A549 (cell line): ENCODE data around the gene RPH3AL. TPM values are rescaled to one million over a fixed set of nuclear protein-coding genes. Genes with fewer than 3 reads are reported as not detected.

Source experiments
- ATAC-seq, 2 experiments: fragments of 200-7000 bp in 1 of 2; fragments of >200 bp in 1 of 2; cut with Nextera tagmentation in 1 of 2; cut with Tn5 transposase in 1 of 2; 3 replicates each; pipeline versions ENCODE4 v1.8.0 to v1.9.1; 2018 to 2020; ENCODE audit warnings: mild to moderate bottlenecking in 1 of 2, moderate library complexity in 1 of 2
- CTCF ChIA-PET: fragments of 300-600 bp; sonication (Branson Sonifier 250); formaldehyde crosslinking; extraction: SDS; loops from one replicate; lab custom pipeline; 2021; ENCODE audit warnings: antibody characterized with exemption, inconsistent platforms; lab: Yijun Ruan, JAX
- POLR2A ChIA-PET: fragments of 350-600 bp; formaldehyde crosslinking; extraction: SDS; loops from one replicate; lab custom pipeline; 2021; ENCODE audit warnings: antibody characterized with exemption, inconsistent platforms; lab: Yijun Ruan, JAX
- DNase-seq, 2 experiments: peaks; one replicate each; pipeline versions ENCODE4 v3.0.0 to v3.0.0-alpha.2; 2011 to 2016; ENCODE audit warnings: low read depth in 1 of 2, low spot score in 1 of 2
- FAIRE-seq: peaks from 2 replicates; lab custom pipeline; 2011; peaks lifted over from hg19 to GRCh38; lab: Jason Lieb, UNC
- H3K27ac ChIP-seq, 2 experiments: fragments of >200 bp; sonication (Bioruptor Twin); formaldehyde crosslinking; 3 replicates each; pipeline ENCODE4 v1.5.1; 2016 to 2017
- H3K4me1 ChIP-seq: fragments of >200 bp; sonication (Bioruptor Twin); formaldehyde crosslinking; 3 replicates; pipeline ENCODE4 v1.6.1; 2016
- H3K4me2 ChIP-seq: fragments of >200 bp; sonication (Bioruptor Twin); formaldehyde crosslinking; 3 replicates; pipeline ENCODE4 v1.6.1; 2016
- H3K4me3 ChIP-seq: fragments of >200 bp; sonication (Bioruptor Twin); formaldehyde crosslinking; 3 replicates; pipeline ENCODE4 v1.5.1; 2016
- H3K9me3 ChIP-seq: fragments of >200 bp; sonication (Bioruptor Twin); formaldehyde crosslinking; 3 replicates; pipeline ENCODE4 v1.6.1; 2016
- CBX2 ChIP-seq: fragments of 200-600 bp; sonication (generic); IDR thresholded peaks from 2 replicates; pipeline ENCODE4 v1.6.1; 2016; ENCODE audit warnings: low read depth, mild to moderate bottlenecking, borderline replicate concordance
- CTCF ChIP-seq: fragments of >200 bp; sonication (Bioruptor Twin); formaldehyde crosslinking; IDR thresholded peaks from 3 replicates; pipeline ENCODE4 v1.5.1; 2016
- E2F6 ChIP-seq: IDR thresholded peaks from 2 replicates; pipeline ENCODE4 v1.6.1; 2012; ENCODE audit warnings: low read depth, borderline replicate concordance
- EHMT2 ChIP-seq: fragments of 200-600 bp; sonication (generic); IDR thresholded peaks from 2 replicates; pipeline ENCODE4 v1.6.1; 2016; ENCODE audit warnings: antibody characterized with exemption, low read depth, mild to moderate bottlenecking, moderate library complexity
- EP300 ChIP-seq, 2 experiments: fragments of >200 bp; sonication (Bioruptor Twin); formaldehyde crosslinking; IDR thresholded peaks; 2 replicates in 1 of 2; 3 replicates in 1 of 2; pipeline ENCODE4 v1.6.1; 2016 to 2017
- ESRRA ChIP-seq: fragments of 150-350 bp; IDR thresholded peaks from 2 replicates; pipeline ENCODE4 v1.6.1; 2014; ENCODE audit warnings: mild to moderate bottlenecking, low read length, borderline replicate concordance
- FOSB ChIP-seq: fragments of 250-450 bp; sonication (Bioruptor Pico); IDR thresholded peaks from 2 replicates; pipeline ENCODE4 v1.5.0; 2020; ENCODE audit warnings: mild to moderate bottlenecking, moderate library complexity
- FOXS1 ChIP-seq: fragments of 250-450 bp; sonication (Bioruptor Pico); IDR thresholded peaks from 2 replicates; pipeline ENCODE4 v1.5.0; 2020; ENCODE audit warnings: mild to moderate bottlenecking, moderate library complexity
- HEYL ChIP-seq: fragments of 250-450 bp; sonication (Bioruptor Pico); IDR thresholded peaks from 2 replicates; pipeline ENCODE4 v1.8.0; 2021; ENCODE audit warnings: mild to moderate bottlenecking, moderate library complexity
- HOXB13 ChIP-seq: fragments of 250-450 bp; sonication (Bioruptor Pico); IDR thresholded peaks from 2 replicates; pipeline ENCODE4 v1.5.0; 2020; ENCODE audit warnings: low read depth, mild to moderate bottlenecking, moderate library complexity
- JUNB ChIP-seq: fragments of >200 bp; sonication (Bioruptor Twin); formaldehyde crosslinking; IDR thresholded peaks from 2 replicates; pipeline ENCODE4 v1.6.1; 2016
- KDM1A ChIP-seq: fragments of 200-600 bp; sonication (generic); IDR thresholded peaks from 2 replicates; pipeline ENCODE4 v1.6.1; 2016; ENCODE audit warnings: low read depth, mild to moderate bottlenecking
- KDM5A ChIP-seq: fragments of 200-600 bp; sonication (generic); IDR thresholded peaks from 2 replicates; pipeline ENCODE4 v1.6.1; 2016; ENCODE audit warnings: antibody characterized with exemption, mild to moderate bottlenecking
- MAFK ChIP-seq: fragments of 450-650 bp; IDR thresholded peaks from 2 replicates; pipeline ENCODE4 v1.6.1; 2014; ENCODE audit not compliant: partially characterized antibody
- MYC ChIP-seq: IDR thresholded peaks from 2 replicates; pipeline ENCODE4 v1.6.1; 2012; ENCODE audit warnings: mild to moderate bottlenecking, inconsistent platforms, low read length, improper control_type of control experiment, borderline replicate concordance
- NFE2L2 ChIP-seq: fragments of 150-350 bp; conservative IDR thresholded peaks from 2 replicates; pipeline ENCODE4 v1.6.1; 2014; ENCODE audit warnings: low read length
- PHF8 ChIP-seq: fragments of 200-600 bp; sonication (generic); IDR thresholded peaks from 2 replicates; pipeline ENCODE4 v1.6.1; 2016; ENCODE audit warnings: low read depth, mild to moderate bottlenecking, antibody characterized with exemption, moderate library complexity, borderline replicate concordance
- RCOR1 ChIP-seq: fragments of 150-350 bp; IDR thresholded peaks from 2 replicates; pipeline ENCODE4 v1.6.1; 2014; ENCODE audit warnings: antibody characterized with exemption, low read length, low read depth
- SREBF2 ChIP-seq: fragments of 450-650 bp; IDR thresholded peaks from 2 replicates; pipeline ENCODE4 v1.6.1; 2014; ENCODE audit warnings: mild to moderate bottlenecking, moderate library complexity
- TP53 ChIP-seq: fragments of 250-450 bp; sonication (Bioruptor Pico); IDR thresholded peaks from 2 replicates; pipeline ENCODE4 v1.5.0; 2021; ENCODE audit warnings: mild to moderate bottlenecking, moderate library complexity
- ZFP36 ChIP-seq: fragments of 450-650 bp; IDR thresholded peaks from 2 replicates; pipeline ENCODE4 v1.6.1; 2014; ENCODE audit warnings: borderline replicate concordance; ENCODE audit not compliant: partially characterized antibody
- ZNF302 ChIP-seq: fragments of 250-450 bp; sonication (Bioruptor Pico); IDR thresholded peaks from 2 replicates; pipeline ENCODE4 v1.9.0; 2021; ENCODE audit warnings: inconsistent platforms, mild to moderate bottlenecking, moderate library complexity
- ZSCAN20 ChIP-seq: fragments of 250-450 bp; sonication (Bioruptor Pico); IDR thresholded peaks from 2 replicates; pipeline ENCODE4 v1.8.0; 2022; ENCODE audit warnings: mild to moderate bottlenecking, moderate library complexity
- WGBS: methylation state at CpG from one replicate; pipeline ENCODE4 v1.1.6; 2017; ENCODE audit errors: missing lambda C conversion rate; 5-methylcytosine and 5-hydroxymethylcytosine counted together
- polyA plus RNA-seq, 4 experiments: library from polyadenylated mRNA; depleted of rRNA in 3 of 4; stranded (reverse); fragments of >200 nt; fragmentation: RNase III in 1 of 4; extraction: RNeasy Plus Mini Kit Qiagen cat#74134 plus additional on column Dnase treatment in 1 of 4; gene quantifications; 2 replicates in 3 of 4; 3 replicates in 1 of 4; pipeline ENCODE4 v1.2.3, GENCODE V29; 2011 to 2017
- TF ChIP-seq, protein P1 (sequence below): IDR thresholded peaks from 2 replicates; pipeline ENCODE4 v1.6.1; 2012
- TF ChIP-seq, protein P2 (sequence below): fragments of >200 bp; sonication (Bioruptor Twin); formaldehyde crosslinking; IDR thresholded peaks from 2 replicates; pipeline ENCODE4 v1.6.1; 2016
- TF ChIP-seq, protein P3 (sequence below): fragments of 200-600 bp; sonication (generic); IDR thresholded peaks from 2 replicates; pipeline ENCODE4 v1.6.1; 2016; ENCODE audit warnings: antibody characterized with exemption, mild to moderate bottlenecking, moderate library complexity
- TF ChIP-seq, protein P4 (sequence below): fragments of 450-650 bp; IDR thresholded peaks from 2 replicates; pipeline ENCODE4 v1.6.1; 2014; ENCODE audit warnings: antibody characterized with exemption
- TF ChIP-seq, protein P5 (sequence below): fragments of 250-450 bp; sonication (Bioruptor Pico); IDR thresholded peaks from 2 replicates; pipeline ENCODE4 v1.5.0; 2020; ENCODE audit warnings: low read depth, mild to moderate bottlenecking, moderate library complexity

The RPH3AL gene
- polyA plus RNA-seq, 2 of the 4 experiments (the other 2 are of a cell fraction): 23.3 to 31.1 TPM

DNA sequence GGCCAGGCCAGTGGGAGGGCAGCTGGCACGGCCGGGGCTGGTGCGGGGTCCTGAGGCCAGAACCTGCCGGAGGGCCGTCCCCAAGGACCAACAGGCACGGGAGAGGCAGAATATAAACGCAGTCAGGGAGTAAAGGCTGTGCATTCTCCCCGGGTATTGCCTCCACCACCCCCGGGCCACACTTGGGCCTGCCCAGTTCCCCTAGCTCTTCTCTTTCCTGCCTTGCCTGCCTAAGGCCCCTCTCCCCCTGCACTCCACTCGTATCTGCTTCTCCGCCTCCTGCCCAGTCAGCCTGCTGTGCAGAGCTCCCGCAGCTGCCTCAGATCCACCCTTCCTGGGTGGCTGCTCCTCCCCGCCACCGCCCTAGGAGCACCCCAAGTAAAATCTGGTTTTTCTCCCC, 5.0 kb upstream of the RPH3AL start:
- 87% methylated on average over 14 of the region's 14 CpGs for WGBS
- no peak for ATAC-seq
- Histone ChIP-seq H3K4me1 (peaks cover 26% of the 10 kb centered on the region), H3K4me2 (no peak overlapping the region), H3K4me3 (no peak overlapping the region), H3K9me3 (no peaks in the 10 kb centered on the region), H3K27ac (peak overlapping the region; percentile 35 to 75; a peak in 5 of 6 replicates)
- FAIRE-seq: no peak
- no peak for DNase-seq
- no peak for TF ChIP-seq EHMT2
- no peak for TF ChIP-seq ZFP36
- TF ChIP-seq MAFK: no peak
- TF ChIP-seq FOXS1 (CRISPR knock-in tag): no peak
- no peak for TF ChIP-seq CBX2
- no peak for TF ChIP-seq ESRRA
- TF ChIP-seq, protein P1, sequence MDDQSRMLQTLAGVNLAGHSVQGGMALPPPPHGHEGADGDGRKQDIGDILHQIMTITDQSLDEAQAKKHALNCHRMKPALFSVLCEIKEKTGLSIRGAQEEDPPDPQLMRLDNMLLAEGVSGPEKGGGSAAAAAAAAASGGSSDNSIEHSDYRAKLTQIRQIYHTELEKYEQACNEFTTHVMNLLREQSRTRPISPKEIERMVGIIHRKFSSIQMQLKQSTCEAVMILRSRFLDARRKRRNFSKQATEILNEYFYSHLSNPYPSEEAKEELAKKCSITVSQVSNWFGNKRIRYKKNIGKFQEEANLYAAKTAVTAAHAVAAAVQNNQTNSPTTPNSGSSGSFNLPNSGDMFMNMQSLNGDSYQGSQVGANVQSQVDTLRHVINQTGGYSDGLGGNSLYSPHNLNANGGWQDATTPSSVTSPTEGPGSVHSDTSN: no peak
- no peak for TF ChIP-seq NFE2L2
- TF ChIP-seq, protein P2, sequence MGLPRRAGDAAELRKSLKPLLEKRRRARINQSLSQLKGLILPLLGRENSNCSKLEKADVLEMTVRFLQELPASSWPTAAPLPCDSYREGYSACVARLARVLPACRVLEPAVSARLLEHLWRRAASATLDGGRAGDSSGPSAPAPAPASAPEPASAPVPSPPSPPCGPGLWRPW: no peak
- no peak for TF ChIP-seq EP300 (IDR thresholded peaks at IDR 0.05)
- no peak for TF ChIP-seq KDM1A
- no peak for TF ChIP-seq JUNB
- no peak for TF ChIP-seq RCOR1
- TF ChIP-seq ZSCAN20 (CRISPR knock-in tag): no peak
- TF ChIP-seq HOXB13 (CRISPR knock-in tag): no peak
- TF ChIP-seq KDM5A: no peak
- ChIA-PET POLR2A (no interaction called here), CTCF (interaction anchor here (1.4 to 1.6 kb wide), 2 partner anchors 29 to 31 kb away, joined by 4 to 7 read pairs; no protein-coding TSS in a partner anchor)

DNA sequence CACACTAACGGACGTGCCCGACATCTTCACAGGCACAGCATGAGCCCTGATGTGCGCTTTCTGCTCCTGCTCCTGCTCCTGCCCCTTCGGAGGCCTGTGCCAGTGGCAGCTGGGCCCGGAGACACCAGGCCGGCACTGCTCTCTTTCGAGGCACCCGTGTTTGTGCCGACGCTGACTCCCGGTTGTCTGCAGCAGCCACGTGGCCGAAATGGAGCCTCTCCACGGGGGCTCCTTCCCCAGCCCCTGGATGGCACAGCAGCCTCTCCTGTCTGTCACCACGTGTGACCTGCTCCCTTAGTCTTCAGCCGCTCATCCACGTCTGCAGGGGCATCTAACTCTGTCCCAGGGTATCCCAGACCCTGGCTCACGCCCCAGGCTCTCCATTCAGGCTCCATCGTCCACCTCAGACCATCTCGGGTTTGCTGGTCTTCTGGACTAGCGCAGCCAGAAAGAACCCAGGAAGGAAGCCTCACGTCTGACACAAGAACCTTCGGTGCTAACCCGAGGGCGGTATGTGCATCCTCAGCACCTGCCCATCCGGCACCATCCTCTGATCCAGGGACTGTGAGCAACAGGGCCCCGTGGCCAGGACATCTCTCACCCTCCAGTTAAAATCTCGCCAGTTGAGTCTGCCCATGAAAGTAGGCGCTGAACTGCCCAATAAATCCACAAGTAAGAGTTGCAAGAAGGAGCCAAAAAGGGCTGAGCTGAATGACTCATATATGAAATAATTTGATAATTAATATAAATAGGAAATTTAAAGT, 4.2 kb upstream of the RPH3AL start:
- ChIA-PET CTCF (interaction anchor here (1.4 to 1.6 kb wide), 2 partner anchors 30 to 32 kb away, joined by 4 to 7 read pairs; no protein-coding TSS in a partner anchor), POLR2A (no interaction called here)
- FAIRE-seq: no peak
- TF ChIP-seq E2F6: no peak
- TF ChIP-seq MYC: no peak
- TF ChIP-seq, protein P3, sequence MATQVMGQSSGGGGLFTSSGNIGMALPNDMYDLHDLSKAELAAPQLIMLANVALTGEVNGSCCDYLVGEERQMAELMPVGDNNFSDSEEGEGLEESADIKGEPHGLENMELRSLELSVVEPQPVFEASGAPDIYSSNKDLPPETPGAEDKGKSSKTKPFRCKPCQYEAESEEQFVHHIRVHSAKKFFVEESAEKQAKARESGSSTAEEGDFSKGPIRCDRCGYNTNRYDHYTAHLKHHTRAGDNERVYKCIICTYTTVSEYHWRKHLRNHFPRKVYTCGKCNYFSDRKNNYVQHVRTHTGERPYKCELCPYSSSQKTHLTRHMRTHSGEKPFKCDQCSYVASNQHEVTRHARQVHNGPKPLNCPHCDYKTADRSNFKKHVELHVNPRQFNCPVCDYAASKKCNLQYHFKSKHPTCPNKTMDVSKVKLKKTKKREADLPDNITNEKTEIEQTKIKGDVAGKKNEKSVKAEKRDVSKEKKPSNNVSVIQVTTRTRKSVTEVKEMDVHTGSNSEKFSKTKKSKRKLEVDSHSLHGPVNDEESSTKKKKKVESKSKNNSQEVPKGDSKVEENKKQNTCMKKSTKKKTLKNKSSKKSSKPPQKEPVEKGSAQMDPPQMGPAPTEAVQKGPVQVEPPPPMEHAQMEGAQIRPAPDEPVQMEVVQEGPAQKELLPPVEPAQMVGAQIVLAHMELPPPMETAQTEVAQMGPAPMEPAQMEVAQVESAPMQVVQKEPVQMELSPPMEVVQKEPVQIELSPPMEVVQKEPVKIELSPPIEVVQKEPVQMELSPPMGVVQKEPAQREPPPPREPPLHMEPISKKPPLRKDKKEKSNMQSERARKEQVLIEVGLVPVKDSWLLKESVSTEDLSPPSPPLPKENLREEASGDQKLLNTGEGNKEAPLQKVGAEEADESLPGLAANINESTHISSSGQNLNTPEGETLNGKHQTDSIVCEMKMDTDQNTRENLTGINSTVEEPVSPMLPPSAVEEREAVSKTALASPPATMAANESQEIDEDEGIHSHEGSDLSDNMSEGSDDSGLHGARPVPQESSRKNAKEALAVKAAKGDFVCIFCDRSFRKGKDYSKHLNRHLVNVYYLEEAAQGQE: no peak
- TF ChIP-seq CTCF: no peak
- TF ChIP-seq, protein P4, sequence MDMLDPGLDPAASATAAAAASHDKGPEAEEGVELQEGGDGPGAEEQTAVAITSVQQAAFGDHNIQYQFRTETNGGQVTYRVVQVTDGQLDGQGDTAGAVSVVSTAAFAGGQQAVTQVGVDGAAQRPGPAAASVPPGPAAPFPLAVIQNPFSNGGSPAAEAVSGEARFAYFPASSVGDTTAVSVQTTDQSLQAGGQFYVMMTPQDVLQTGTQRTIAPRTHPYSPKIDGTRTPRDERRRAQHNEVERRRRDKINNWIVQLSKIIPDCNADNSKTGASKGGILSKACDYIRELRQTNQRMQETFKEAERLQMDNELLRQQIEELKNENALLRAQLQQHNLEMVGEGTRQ: no peak
- no peak for TF ChIP-seq FOXS1 (CRISPR knock-in tag)
- TF ChIP-seq, protein P5, sequence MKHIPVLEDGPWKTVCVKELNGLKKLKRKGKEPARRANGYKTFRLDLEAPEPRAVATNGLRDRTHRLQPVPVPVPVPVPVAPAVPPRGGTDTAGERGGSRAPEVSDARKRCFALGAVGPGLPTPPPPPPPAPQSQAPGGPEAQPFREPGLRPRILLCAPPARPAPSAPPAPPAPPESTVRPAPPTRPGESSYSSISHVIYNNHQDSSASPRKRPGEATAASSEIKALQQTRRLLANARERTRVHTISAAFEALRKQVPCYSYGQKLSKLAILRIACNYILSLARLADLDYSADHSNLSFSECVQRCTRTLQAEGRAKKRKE: no peak
- no peak for TF ChIP-seq MAFK
- no peak for TF ChIP-seq FOSB (CRISPR knock-in tag)
- no peak for TF ChIP-seq RCOR1
- TF ChIP-seq PHF8: no peak
- no peak for TF ChIP-seq ZNF302 (CRISPR knock-in tag)
- TF ChIP-seq TP53 (CRISPR knock-in tag): no peak
- no peak for TF ChIP-seq HEYL (CRISPR knock-in tag)
- no peak for TF ChIP-seq SREBF2

More for the DNA sequence above, 4.2 kb upstream of the RPH3AL start:
- 91% methylated on average over 30 of the region's 30 CpGs for WGBS
- DNase-seq (no peak), ATAC-seq (no peak)
- Histone ChIP-seq H3K4me1 (peaks cover 29% of the 10 kb centered on the region), H3K4me2 (no peak overlapping the region), H3K4me3 (no peak overlapping the region), H3K9me3 (no peaks in the 10 kb centered on the region), H3K27ac (peak overlapping the region; percentile 35 to 75; a peak in 4 of 6 replicates)
